ENCODE data around the gene GNG4. TPM values are rescaled to one million over a fixed set of nuclear protein-coding genes. Genes with fewer than 3 reads are reported as not detected.
A peak's percentile ranks its signal among the peaks of the same experiment; 100 is the strongest.

The GNG4 gene
- total and polyA plus RNA-seq, 9 of the 15 experiments (the other 6 are each of a cell fraction or from before 2014, with no cell fraction given), result 0.06 to 0.58 (median 0.08) TPM; not detected in 4

DNA sequence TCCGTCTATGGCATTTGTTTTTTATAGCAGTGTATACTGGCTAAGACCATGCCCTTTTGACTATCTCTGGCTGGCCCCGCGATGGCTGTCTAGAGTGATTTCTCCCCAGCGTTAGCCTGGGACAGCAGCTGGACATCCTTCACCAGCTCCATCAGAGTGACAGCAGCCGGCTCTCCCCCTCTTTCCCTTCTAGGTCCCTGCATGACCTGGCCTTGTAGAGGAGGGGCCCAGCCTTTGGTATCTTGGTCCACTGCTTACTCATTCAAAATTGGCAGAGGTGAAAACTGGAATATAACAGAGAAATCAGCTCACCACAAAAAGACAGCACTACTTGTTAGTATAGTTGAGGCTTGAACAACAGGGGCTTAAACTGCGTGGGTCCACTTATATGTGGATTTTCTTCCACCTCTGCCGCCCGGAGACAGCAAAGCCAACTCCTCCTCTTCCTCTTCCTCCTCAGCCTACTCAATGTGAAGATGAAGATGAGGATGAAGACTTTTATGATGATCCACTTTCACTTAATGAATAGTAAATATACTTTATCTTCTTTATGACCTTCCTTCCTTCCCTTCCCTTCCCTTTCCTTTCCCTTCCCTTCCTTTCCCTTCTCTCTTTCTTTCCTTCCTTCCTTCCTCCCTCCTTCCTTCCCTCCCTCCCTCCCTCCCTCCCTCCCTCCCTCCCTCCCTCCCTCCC is 116.0 kb downstream of the GNG4 start:
- no peak overlapping the region for H3K4me3 ChIP-seq
- ATAC-seq (peak; percentile 54), FAIRE-seq (no peak), DNase-seq (ENCODE audit: extremely low read depth in 1 of 4, low spot score in 3 of 4) (no peak)
- no peaks in the 10 kb centered on the region for H4K20me1 ChIP-seq (replicated peaks; ENCODE audit: control insufficient read depth, insufficient read depth, low read length)
- no peaks in the 10 kb centered on the region for H3K9me3 ChIP-seq (replicated peaks; ENCODE audit: control insufficient read depth, insufficient read depth, low read depth, low read length)
- H3K27me3 ChIP-seq (ENCODE audit: control insufficient read depth in 2 of 2, insufficient read depth in 2 of 2, low read length in 2 of 2), result peaks cover 15 to 39% of the 10 kb centered on the region in 2 experiments
- no TSS peak for BruUV-seq (replicated peaks)
- H3K36me3 ChIP-seq (ENCODE audit: control insufficient read depth, insufficient read depth, low read length), result no peaks in the 10 kb centered on the region
- WGBS (ENCODE audit: insufficient coverage, low coverage, missing lambda C conversion rate), result 0% methylated on average over 8 of the region's 8 CpGs
- TF ChIP-seq MEF2D (tag; conservative IDR thresholded peaks at IDR 0.05; ENCODE audit: low read depth) (no peak), CHD2 (IDR thresholded peaks at IDR 0.05; ENCODE audit: low read depth, low read length) (no peak), TGIF2 (CRISPR knock-in tag; IDR thresholded peaks at IDR 0.05) (no peak), ZNF449 (CRISPR knock-in tag; IDR thresholded peaks at IDR 0.05) (no peak), FOXK1 (CRISPR knock-in tag; IDR thresholded peaks at IDR 0.05; ENCODE audit: borderline replicate concordance) (no peak), FOXP1 (CRISPR knock-in tag; IDR thresholded peaks at IDR 0.05) (no peak), MED1 (CRISPR knock-in tag; IDR thresholded peaks at IDR 0.05; ENCODE audit: borderline replicate concordance) (no peak), ZNF23 (CRISPR knock-in tag; IDR thresholded peaks at IDR 0.05) (no peak), CCAR2 (IDR thresholded peaks at IDR 0.05; ENCODE audit: low read depth, low read length) (no peak), ADNP (tag; IDR thresholded peaks at IDR 0.05) (no peak), CAMTA2 (CRISPR knock-in tag; conservative IDR thresholded peaks at IDR 0.05) (no peak), POLR3G (IDR thresholded peaks at IDR 0.05; ENCODE audit: extremely low read depth, insufficient read length, insufficient replicate concordance) (no peak), YY1 (IDR thresholded peaks at IDR 0.05; ENCODE audit: borderline replicate concordance in 1 of 3, control insufficient read depth in 1 of 3, extremely low read depth in 1 of 3, insufficient read depth in 3 of 3, insufficient read length in 1 of 3, insufficient replicate concordance in 2 of 3, low read depth in 1 of 3, low read length in 2 of 3) (no peak)
- H3K9me1 ChIP-seq (ENCODE audit: control insufficient read depth, insufficient read depth, low read length), result no peaks in the 10 kb centered on the region
- no peak overlapping the region for H3K27ac ChIP-seq (ENCODE audit: extremely low read depth, low read depth, low read length)
- POLR2A ChIA-PET, result interaction anchor here (1.2 to 1.3 kb wide), 2 partner anchors 21 to 65 kb away, joined by 3 read pairs; no protein-coding TSS in a partner anchor
- in situ Hi-C loops (cut with MboI) (no loop called here), intact Hi-C loops (cut with micrococcal nuclease) (no loop called here)
- no peaks in the 10 kb centered on the region for H3K4me1 ChIP-seq (replicated peaks in 1 of 2; ENCODE audit: control insufficient read depth in 2 of 2, insufficient read depth in 2 of 2, low read length in 2 of 2)
- H2AFZ ChIP-seq (ENCODE audit: low read depth, low read length), result no peak overlapping the region
- H3K9ac ChIP-seq (ENCODE audit: insufficient read depth in 1 of 2, low read depth in 2 of 2, low read length in 2 of 2), result no peak overlapping the region
- no peaks in the 10 kb centered on the region for H3K79me2 ChIP-seq (ENCODE audit: control insufficient read depth, insufficient read depth, low read length)
- CTCF ChIA-PET (ENCODE audit: low intra/inter-chr PET ratio), result no interaction called here
- no peak overlapping the region for H3K4me2 ChIP-seq (ENCODE audit: insufficient read depth, low read length)

Measured in K562 (cell line).